ENCODE data around the gene NYNRIN. TPM values are rescaled to one million over a fixed set of nuclear protein-coding genes. Genes with fewer than 3 reads are reported as not detected.

Gene NYNRIN
- polyA plus RNA-seq, 1 experiment: 10.5 TPM

DNA sequence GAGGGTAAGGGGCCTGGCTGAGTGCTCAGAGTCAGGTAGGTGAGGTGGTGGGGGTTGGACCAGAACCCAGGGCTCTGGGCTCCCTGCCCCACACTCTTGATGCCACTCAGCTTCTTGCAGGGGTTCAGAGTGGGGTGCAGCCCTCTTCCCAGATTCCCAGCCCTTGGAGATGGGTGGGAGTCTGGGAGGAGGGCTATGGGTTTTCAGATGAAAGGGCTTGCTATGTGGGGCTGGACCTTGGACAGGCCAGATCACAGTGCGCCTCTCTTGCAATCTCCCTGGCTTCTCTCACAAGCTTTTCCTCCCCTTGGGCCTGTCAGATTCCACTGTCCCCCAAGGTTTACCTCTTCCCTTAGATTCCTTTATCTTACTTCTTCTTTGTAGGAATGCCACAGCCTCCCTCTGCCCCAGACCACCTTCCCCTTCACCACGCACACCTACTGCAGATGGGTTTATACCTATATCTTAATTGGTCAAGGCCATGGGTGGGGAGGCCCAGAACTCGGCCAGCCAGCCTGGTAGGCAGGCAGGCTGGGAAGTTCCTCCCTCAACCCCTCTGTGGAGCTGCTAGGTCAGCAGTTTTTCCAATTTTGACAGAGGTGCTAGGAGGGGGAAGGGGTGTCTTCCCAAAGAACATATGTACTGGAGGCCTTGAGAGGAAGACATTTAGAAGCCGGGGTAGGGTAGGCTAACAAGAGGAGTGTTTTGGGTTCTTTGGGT, 1.4 kb downstream of the NYNRIN start:
- H3K27me3 ChIP-seq (ENCODE audit: control insufficient read depth, insufficient read depth, low read length): peaks cover 3% of the 10 kb centered on the region
- ChIA-PET POLR2A (no interaction called here), CTCF (interaction anchor here (1.6 to 4.4 kb wide), 5 partner anchors 11 to 67 kb away, joined by 6 to 19 read pairs (median 9); no protein-coding TSS in a partner anchor)
- no peak for DNase-seq (ENCODE audit: low read depth, low spot score)
- H3K9me3 ChIP-seq (ENCODE audit: control insufficient read depth, insufficient read depth, low read length): no peaks in the 10 kb centered on the region
- peak overlapping the region; percentile 66 for H3K4me3 ChIP-seq (ENCODE audit: low read depth, low read length)
- no peak for TF ChIP-seq CTCF (IDR thresholded peaks at IDR 0.05; ENCODE audit: low read depth, low read length)
- H3K27ac ChIP-seq (ENCODE audit: low read depth, low read length): no peak overlapping the region

- ChIA-PET CTCF (interaction anchor here (1.0 to 4.4 kb wide), 7 partner anchors 11 to 69 kb away, joined by 4 to 24 read pairs (median 9); no protein-coding TSS in a partner anchor), POLR2A (no interaction called here)
- TF ChIP-seq CTCF (IDR thresholded peaks at IDR 0.05; ENCODE audit: low read depth, low read length): no peak
Measured at GRCh38 chr14:24401810-24402702, 3.3 kb downstream of the NYNRIN start.

DNA sequence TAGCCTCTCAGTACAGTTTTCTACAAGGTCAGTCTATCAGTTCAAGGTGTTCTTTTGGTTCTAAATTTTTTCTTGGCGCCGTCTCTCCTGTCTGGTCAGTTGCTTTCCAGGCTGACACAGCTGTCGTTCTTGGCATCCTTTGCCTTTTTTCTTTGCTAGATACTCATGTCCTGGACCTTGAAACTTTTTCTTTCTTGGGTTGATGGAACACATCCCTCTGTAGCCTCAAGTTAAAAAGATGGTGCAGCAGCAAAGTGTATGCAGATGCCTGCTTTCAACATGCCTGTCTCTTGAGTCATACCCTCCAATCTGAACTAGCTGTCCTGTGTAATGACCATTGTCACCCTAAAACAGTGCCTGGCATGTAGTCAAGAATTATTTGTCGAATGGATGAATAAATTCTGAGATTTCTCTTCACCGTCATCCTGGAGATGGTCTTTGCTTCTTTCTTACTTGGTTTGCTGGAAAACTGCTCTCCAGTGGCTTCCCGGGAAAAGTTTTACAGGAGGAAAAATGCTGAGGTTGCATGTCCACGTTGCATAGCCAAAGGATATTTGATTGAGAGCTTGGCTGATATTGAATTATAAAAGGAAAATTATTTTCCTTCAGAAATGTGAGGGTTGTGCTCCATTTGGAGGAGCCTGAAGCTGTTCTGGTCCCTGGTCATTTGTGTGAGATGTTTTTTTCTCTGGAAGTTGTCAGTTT, 4.6 kb downstream of the NYNRIN start:
- Histone ChIP-seq H3K4me3 (ENCODE audit: low read depth, low read length) (no peak overlapping the region), H3K27ac (ENCODE audit: low read depth, low read length) (no peak overlapping the region), H3K27me3 (ENCODE audit: control insufficient read depth, insufficient read depth, low read length) (peaks cover 6% of the 10 kb centered on the region), H3K9me3 (ENCODE audit: control insufficient read depth, insufficient read depth, low read length) (no peaks in the 10 kb centered on the region)
- no peak for DNase-seq (ENCODE audit: low read depth, low spot score)
- POLR2A ChIA-PET: interaction anchor here (1.0 to 1.6 kb wide), 2 partner anchors 26 to 30 kb away, joined by 3 to 4 read pairs; partner anchors contain the start of genes CBLN3 and KHNYN
- TF ChIP-seq CTCF (IDR thresholded peaks at IDR 0.05; ENCODE audit: low read depth, low read length): no peak
- CTCF ChIA-PET: interaction anchor here (1.2 to 3.8 kb wide), 5 partner anchors 10 to 70 kb away, joined by 4 to 24 read pairs (median 8); no protein-coding TSS in a partner anchor

More at GRCh38 chr14:24401810-24402702, 3.3 kb downstream of the NYNRIN start:
- no peaks in the 10 kb centered on the region for H3K9me3 ChIP-seq (ENCODE audit: control insufficient read depth, insufficient read depth, low read length)
- DNase-seq (ENCODE audit: low read depth, low spot score): no peak
- H3K27me3 ChIP-seq (ENCODE audit: control insufficient read depth, insufficient read depth, low read length): peaks cover 3% of the 10 kb centered on the region
- no peak overlapping the region for H3K4me3 ChIP-seq (ENCODE audit: low read depth, low read length)
- H3K27ac ChIP-seq (ENCODE audit: low read depth, low read length): no peak overlapping the region

DNA sequence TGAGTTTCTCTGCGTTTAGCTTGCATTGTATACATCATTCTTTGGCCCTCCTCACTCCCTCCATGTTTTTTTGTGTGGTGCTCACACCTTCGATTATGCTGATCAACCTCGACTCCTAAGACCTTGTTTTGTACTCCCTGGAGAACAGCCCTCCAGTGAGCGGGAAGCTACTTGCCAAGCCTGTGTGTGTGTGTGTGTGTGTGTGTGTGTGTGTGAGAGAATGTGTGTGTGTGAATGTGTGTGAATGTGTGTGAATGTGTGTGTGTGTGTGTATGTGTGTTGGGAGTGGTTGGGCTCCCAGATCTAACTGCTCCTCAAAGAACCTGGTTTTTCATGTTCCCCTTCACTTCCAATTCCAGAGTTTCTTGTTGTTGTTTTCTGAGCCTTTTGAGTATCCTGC, 6.0 kb downstream of the NYNRIN start:
- TF ChIP-seq CTCF (IDR thresholded peaks at IDR 0.05; ENCODE audit: low read depth, low read length): no peak
- DNase-seq (ENCODE audit: low read depth, low spot score): no peak
- H3K4me3 ChIP-seq (ENCODE audit: low read depth, low read length): no peak overlapping the region
- peaks cover 6% of the 10 kb centered on the region for H3K27me3 ChIP-seq (ENCODE audit: control insufficient read depth, insufficient read depth, low read length)
- no peak overlapping the region for H3K27ac ChIP-seq (ENCODE audit: low read depth, low read length)
- CTCF ChIA-PET: interaction anchor here (0.7 to 3.8 kb wide), 5 partner anchors 9 to 108 kb away, joined by 3 to 24 read pairs (median 6); no protein-coding TSS in a partner anchor
- POLR2A ChIA-PET: interaction anchor here (1.6 kb wide), 1 partner anchor 32 kb away, joined by 4 read pairs; no protein-coding TSS in a partner anchor
- no peaks in the 10 kb centered on the region for H3K9me3 ChIP-seq (ENCODE audit: control insufficient read depth, insufficient read depth, low read length)
